Smooth muscle cell (in vitro differentiated cells): Measurements from ENCODE around the gene SLC44A5. TPM values are rescaled to one million over a fixed set of nuclear protein-coding genes. Genes with fewer than 3 reads are reported as not detected.

Source experiments
- DNase-seq: peaks from one replicate; lab custom pipeline; 2025; ENCODE audit not compliant: unreplicated experiment; lab: John Stamatoyannopoulos, UW
- H2AFZ ChIP-seq: fragments of 200-600 bp; sonication (generic); 2 replicates; pipeline ENCODE4 v1.6.0; 2016; ENCODE audit warnings: antibody characterized with exemption, low read depth, mild to moderate bottlenecking
- H3F3A ChIP-seq: fragments of 200-600 bp; sonication (generic); 2 replicates; pipeline ENCODE4 v1.6.0; 2017; ENCODE audit warnings: antibody characterized with exemption, low read depth
- H3K27ac ChIP-seq: fragments of 200-600 bp; sonication (generic); 2 replicates; pipeline ENCODE4 v1.5.1; 2016; ENCODE audit warnings: low read depth, mild to moderate bottlenecking
- H3K27me3 ChIP-seq: fragments of 200-600 bp; sonication (generic); 2 replicates; pipeline ENCODE4 v1.6.1; 2016; ENCODE audit warnings: low read depth, mild to moderate bottlenecking
- H3K36me3 ChIP-seq: fragments of 200-600 bp; sonication (generic); 2 replicates; pipeline ENCODE4 v1.5.1; 2016; ENCODE audit warnings: low read depth
- H3K4me1 ChIP-seq: fragments of 200-600 bp; sonication (generic); 2 replicates; pipeline ENCODE4 v1.5.1; 2016; ENCODE audit warnings: low read depth
- H3K4me2 ChIP-seq: fragments of 200-600 bp; sonication (generic); 2 replicates; pipeline ENCODE4 v1.6.0; 2016; ENCODE audit warnings: mild to moderate bottlenecking
- H3K4me3 ChIP-seq: fragments of 200-600 bp; sonication (generic); 2 replicates; pipeline ENCODE4 v1.5.1; 2016; ENCODE audit warnings: mild to moderate bottlenecking
- H3K79me2 ChIP-seq: fragments of 200-600 bp; sonication (generic); 2 replicates; pipeline ENCODE4 v1.6.0; 2016; ENCODE audit warnings: low read depth, mild to moderate bottlenecking
- H3K9ac ChIP-seq: fragments of 200-600 bp; sonication (generic); 2 replicates; pipeline ENCODE4 v1.6.0; 2016; ENCODE audit warnings: low read depth
- H3K9me3 ChIP-seq: fragments of 200-600 bp; sonication (generic); replicated peaks from 2 replicates; pipeline ENCODE4 v1.5.1; 2016; ENCODE audit warnings: low read depth
- H4K20me1 ChIP-seq: fragments of 200-600 bp; sonication (generic); 2 replicates; pipeline ENCODE4 v1.6.0; 2016; ENCODE audit warnings: low read depth
- WGBS: methylation state at CpG from one replicate; pipeline ENCODE4 v1.1.7; 2016; ENCODE audit warnings: low lambda C conversion rate; 5-methylcytosine and 5-hydroxymethylcytosine counted together
- polyA plus RNA-seq: library from polyadenylated mRNA; unstranded; fragments of >200 nt; fragmentation: Nextera tagmentation; extraction: Ambion mirVana; gene quantifications from 2 replicates; pipeline ENCODE4 v1.2.1, GENCODE V29; 2016
- total RNA-seq: library from RNA; depleted of rRNA; stranded (reverse); fragments of >200 nt; gene quantifications from 2 replicates; pipeline ENCODE4 v1.2.3, GENCODE V29; 2014
- TF ChIP-seq, protein P1 (sequence below): fragments of 200-600 bp; sonication (generic); IDR thresholded peaks from 2 replicates; pipeline ENCODE4 v1.5.1; 2017; ENCODE audit warnings: borderline replicate concordance, mild to moderate bottlenecking, antibody characterized with exemption; ENCODE audit not compliant: insufficient read depth, poor library complexity, severe bottlenecking

SLC44A5 gene
- total and polyA plus RNA-seq, 2 experiments from 2014 or later: 0.89 to 4.4 TPM

DNA sequence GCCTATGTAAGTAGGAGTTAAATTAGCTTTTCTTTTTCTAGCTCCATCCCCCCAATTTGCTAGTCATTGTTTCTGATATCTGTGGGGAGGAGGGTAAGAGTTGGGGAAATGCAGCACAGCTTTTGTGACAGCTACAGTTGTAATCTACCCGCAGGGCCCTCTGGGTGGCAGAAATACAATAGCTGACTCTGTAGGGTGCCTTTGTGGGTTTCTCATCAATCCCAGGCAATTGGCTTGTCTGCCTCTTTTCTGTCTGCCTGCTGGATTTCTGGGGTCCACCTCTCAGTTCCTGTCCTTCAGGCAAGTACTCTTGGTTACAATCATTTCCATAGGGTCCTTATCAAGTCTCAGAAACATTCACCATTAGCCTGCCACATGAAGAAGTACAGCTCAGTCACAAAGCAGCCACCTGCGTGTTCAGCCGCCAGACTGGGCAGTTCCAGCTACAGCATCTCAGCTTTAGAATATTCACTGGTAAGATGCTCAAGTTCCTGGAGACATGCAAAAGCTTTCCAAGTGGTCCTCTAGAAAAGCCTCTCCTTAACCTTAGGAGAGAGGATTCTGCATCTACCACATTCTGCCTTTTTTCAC lies 19.2 kb upstream of the SLC44A5 start:
- 66% methylated on average over 3 of the region's 3 CpGs for WGBS

DNA sequence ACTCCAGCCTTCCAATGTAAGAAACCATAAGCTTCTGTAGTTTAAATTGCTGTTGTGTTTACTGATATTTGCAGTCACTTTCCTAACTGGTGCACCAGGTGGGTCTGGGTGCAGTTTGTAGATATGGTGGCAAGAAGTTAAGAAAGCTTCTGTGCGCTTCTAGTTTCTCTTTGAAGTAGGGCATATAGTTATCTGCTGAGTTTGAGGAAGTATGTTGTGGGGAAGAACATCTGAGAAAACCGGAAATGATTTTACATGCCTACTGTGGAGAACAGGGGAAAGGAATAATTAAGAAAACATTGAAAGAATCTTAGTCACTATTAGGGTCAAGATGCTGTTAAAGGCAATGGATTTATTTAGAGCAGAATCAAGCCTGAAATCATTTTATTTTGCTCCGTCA lies 14.9 kb upstream of the SLC44A5 start:
- no peaks in the 10 kb centered on the region for H3F3A ChIP-seq
- H3K4me3 ChIP-seq: no peak overlapping the region
- no peaks in the 10 kb centered on the region for H4K20me1 ChIP-seq
- TF ChIP-seq, protein P1, sequence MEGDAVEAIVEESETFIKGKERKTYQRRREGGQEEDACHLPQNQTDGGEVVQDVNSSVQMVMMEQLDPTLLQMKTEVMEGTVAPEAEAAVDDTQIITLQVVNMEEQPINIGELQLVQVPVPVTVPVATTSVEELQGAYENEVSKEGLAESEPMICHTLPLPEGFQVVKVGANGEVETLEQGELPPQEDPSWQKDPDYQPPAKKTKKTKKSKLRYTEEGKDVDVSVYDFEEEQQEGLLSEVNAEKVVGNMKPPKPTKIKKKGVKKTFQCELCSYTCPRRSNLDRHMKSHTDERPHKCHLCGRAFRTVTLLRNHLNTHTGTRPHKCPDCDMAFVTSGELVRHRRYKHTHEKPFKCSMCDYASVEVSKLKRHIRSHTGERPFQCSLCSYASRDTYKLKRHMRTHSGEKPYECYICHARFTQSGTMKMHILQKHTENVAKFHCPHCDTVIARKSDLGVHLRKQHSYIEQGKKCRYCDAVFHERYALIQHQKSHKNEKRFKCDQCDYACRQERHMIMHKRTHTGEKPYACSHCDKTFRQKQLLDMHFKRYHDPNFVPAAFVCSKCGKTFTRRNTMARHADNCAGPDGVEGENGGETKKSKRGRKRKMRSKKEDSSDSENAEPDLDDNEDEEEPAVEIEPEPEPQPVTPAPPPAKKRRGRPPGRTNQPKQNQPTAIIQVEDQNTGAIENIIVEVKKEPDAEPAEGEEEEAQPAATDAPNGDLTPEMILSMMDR: no peak
- no peak overlapping the region for H2AFZ ChIP-seq
- no peak overlapping the region for H3K27ac ChIP-seq
- H3K9me3 ChIP-seq: no peaks in the 10 kb centered on the region
- no peak for DNase-seq
- WGBS: 62% methylated on average over 3 of the region's 3 CpGs
- no peaks in the 10 kb centered on the region for H3K27me3 ChIP-seq
- no peak overlapping the region for H3K9ac ChIP-seq
- no peak overlapping the region for H3K4me2 ChIP-seq
- peaks cover 17% of the 10 kb centered on the region for H3K4me1 ChIP-seq
- H3K36me3 ChIP-seq: no peaks in the 10 kb centered on the region
- H3K79me2 ChIP-seq: no peaks in the 10 kb centered on the region

More for the DNA sequence above, 19.2 kb upstream of the SLC44A5 start:
- DNase-seq: no peak
- H3K36me3 ChIP-seq: no peaks in the 10 kb centered on the region
- no peak overlapping the region for H3K4me3 ChIP-seq
- no peaks in the 10 kb centered on the region for H3K79me2 ChIP-seq
- H3K27me3 ChIP-seq: no peaks in the 10 kb centered on the region
- H3K4me1 ChIP-seq: peaks cover 17% of the 10 kb centered on the region
- H3K27ac ChIP-seq: no peak overlapping the region
- TF ChIP-seq, protein P1: no peak
- H4K20me1 ChIP-seq: no peaks in the 10 kb centered on the region
- no peak overlapping the region for H3K4me2 ChIP-seq
- no peaks in the 10 kb centered on the region for H3F3A ChIP-seq
- H3K9ac ChIP-seq: no peak overlapping the region
- H2AFZ ChIP-seq: no peak overlapping the region
- no peaks in the 10 kb centered on the region for H3K9me3 ChIP-seq

GRCh38 chr1:75618382-75618781 lies 7.5 kb upstream of the SLC44A5 start:
- Histone ChIP-seq H3K9ac (no peak overlapping the region), H3K4me1 (peaks cover 9% of the 10 kb centered on the region), H4K20me1 (peaks cover 5% of the 10 kb centered on the region), H3K4me2 (no peak overlapping the region), H2AFZ (no peak overlapping the region), H3K9me3 (no peaks in the 10 kb centered on the region), H3K4me3 (no peak overlapping the region), H3K36me3 (no peaks in the 10 kb centered on the region), H3K79me2 (no peaks in the 10 kb centered on the region), H3K27me3 (peaks cover 45% of the 10 kb centered on the region), H3F3A (no peaks in the 10 kb centered on the region), H3K27ac (no peak overlapping the region)
- no peak for DNase-seq
- TF ChIP-seq, protein P1: no peak
